ENCODE data around the gene GABBR2. TPM values are rescaled to one million over a fixed set of nuclear protein-coding genes. Genes with fewer than 3 reads are reported as not detected.

The GABBR2 gene
- total RNA-seq, 4 donors from 2014 or later = not detected

DNA sequence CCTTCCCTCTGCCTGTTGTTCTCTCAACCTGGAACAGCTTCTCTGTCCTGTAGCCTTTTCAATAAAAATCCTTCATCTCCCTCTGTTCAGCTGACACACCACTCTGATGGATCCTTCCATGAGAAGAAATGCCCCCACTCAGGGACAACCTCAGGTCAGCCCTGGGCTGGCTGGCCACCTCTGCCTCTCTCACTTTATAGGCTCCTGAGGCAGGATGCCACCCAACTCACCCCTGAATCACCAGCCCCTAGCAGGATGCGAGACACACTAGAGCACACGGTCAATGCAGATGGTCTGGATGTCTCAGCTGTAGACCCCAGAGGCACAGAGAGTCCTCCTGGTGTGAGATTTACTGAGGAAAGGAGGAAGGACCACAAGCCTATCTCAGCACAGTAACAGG lies 93.8 kb downstream of the GABBR2 start:
- DNase-seq (ENCODE audit: low spot score) (no peak), ATAC-seq (ENCODE audit: low FRiP score) (no peak)
- TF ChIP-seq, protein P1, sequence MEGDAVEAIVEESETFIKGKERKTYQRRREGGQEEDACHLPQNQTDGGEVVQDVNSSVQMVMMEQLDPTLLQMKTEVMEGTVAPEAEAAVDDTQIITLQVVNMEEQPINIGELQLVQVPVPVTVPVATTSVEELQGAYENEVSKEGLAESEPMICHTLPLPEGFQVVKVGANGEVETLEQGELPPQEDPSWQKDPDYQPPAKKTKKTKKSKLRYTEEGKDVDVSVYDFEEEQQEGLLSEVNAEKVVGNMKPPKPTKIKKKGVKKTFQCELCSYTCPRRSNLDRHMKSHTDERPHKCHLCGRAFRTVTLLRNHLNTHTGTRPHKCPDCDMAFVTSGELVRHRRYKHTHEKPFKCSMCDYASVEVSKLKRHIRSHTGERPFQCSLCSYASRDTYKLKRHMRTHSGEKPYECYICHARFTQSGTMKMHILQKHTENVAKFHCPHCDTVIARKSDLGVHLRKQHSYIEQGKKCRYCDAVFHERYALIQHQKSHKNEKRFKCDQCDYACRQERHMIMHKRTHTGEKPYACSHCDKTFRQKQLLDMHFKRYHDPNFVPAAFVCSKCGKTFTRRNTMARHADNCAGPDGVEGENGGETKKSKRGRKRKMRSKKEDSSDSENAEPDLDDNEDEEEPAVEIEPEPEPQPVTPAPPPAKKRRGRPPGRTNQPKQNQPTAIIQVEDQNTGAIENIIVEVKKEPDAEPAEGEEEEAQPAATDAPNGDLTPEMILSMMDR (IDR thresholded peaks at IDR 0.05) = no peak

DNA sequence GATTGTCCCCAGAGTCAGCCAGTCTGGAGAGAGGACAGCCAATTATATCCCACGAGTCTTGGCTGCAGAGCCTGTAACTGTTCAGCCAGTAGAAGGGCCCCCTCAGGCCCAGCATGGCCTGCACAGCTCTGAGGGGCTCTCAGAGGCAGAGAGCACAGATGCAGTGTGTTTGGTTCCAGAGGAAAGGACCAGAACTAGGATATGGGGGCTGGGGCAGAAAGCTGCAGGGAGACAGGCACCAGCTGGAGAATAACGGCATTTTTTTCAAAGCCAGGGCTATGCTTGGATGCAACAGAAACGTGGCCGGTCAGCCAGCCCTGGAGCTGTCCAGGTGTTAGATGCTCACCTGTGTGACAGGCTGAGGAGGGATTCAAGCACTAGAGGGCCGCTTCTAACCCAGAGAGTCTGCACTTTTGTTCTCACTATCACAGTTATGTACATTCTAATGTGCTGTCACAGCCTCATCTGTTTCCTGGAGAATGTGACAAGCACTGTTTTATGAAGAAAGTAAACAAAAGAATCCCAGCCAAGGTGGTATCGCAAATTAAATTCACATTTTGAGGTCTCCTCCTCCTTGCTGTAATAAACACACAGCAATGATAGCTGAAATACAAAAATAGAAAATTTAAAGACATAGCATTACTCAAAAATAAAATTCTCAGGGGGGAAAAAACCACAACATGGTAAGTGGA lies 96.5 kb downstream of the GABBR2 start:
- DNase-seq (ENCODE audit: low spot score) (no peak), ATAC-seq (ENCODE audit: low FRiP score) (no peak)
- TF ChIP-seq, protein P1 (IDR thresholded peaks at IDR 0.05) = no peak

DNA sequence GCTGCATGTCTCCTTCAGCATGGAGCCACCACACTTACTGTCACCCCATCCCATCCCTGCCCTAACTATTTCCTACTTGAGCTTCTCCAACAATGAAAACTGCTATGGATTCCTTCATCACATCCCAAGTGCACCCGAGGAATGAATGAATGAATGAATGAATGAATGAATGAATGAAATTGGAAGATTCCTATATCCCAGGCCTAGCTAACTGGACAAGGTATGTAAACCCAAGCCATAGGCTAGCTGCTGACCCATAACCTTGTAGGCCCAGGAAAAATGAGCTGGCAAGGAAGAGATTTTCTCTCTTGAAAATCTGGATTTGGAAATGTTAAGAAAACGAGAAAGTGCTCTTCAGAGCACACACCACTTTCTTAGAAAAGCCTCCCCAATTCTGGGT lies 97.4 kb downstream of the GABBR2 start:
- no peak for DNase-seq (ENCODE audit: low spot score)
- no peak for ATAC-seq (ENCODE audit: low FRiP score)
- TF ChIP-seq, protein P1 (IDR thresholded peaks at IDR 0.05) = no peak

DNA sequence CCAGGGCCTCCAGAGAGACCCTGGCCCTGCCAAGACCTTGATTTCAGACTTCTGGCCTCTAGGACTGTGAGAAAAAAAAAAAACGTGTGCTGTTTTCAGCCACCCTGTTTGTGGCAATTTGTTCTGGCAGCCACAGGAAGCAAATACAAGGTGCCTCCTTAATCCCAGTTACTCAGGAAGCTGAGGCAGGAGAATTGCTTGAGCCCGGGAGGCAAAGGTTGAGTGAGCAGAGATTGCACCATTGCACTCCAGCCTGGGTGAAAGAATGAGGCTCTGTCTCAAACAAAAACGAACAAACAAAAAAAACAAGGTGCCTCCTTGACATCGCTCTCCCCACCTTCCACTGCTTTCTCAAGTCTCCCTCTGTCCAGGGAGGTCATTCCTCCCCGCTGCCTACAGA lies 98.0 kb downstream of the GABBR2 start:
- no peak for DNase-seq (ENCODE audit: low spot score)
- TF ChIP-seq, protein P1 (IDR thresholded peaks at IDR 0.05) = no peak
- ATAC-seq (ENCODE audit: low FRiP score) = no peak

DNA sequence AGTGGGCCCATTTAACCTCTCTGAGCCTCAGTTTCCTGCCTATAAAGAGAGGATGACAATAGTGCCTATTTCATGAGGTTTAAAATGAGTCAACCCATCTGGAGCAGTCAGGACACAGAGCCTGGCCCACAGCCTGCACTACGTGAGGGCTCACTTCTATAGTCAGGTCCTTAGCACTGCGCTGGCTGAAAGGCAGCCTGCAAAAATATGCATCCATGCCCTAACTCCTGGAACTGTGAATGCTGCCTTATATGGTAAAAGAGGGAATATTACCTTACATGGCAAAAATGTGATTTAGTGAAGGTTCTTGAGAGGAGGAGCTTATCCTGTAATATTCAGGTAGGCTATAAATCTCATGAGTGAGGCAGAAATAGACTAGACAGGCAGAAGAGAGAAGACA lies 98.5 kb downstream of the GABBR2 start:
- TF ChIP-seq, protein P1 (IDR thresholded peaks at IDR 0.05) = no peak
- DNase-seq (ENCODE audit: low spot score) = no peak
- no peak for ATAC-seq (ENCODE audit: low FRiP score)

DNA sequence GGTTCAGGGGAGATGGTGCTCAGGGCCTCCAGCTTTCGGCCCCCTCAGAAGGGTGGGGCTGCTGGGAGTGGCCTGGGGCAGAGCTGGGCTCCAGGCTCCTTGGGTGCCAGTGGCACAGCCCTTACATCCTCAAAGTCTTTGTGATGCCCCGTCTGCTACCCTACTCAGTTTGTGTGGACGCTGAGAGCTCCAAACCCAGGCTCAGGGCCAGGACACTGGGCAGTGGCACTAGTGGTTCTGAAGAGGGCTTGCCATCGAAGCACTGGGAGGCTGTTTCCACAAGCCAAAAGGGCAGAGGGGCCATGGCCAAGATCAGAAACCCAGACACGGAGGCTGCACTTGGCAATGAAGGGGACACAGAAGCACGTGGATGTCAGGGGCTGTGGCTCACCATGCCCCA lies 99.1 kb downstream of the GABBR2 start:
- no peak for ATAC-seq (ENCODE audit: low FRiP score)

DNA sequence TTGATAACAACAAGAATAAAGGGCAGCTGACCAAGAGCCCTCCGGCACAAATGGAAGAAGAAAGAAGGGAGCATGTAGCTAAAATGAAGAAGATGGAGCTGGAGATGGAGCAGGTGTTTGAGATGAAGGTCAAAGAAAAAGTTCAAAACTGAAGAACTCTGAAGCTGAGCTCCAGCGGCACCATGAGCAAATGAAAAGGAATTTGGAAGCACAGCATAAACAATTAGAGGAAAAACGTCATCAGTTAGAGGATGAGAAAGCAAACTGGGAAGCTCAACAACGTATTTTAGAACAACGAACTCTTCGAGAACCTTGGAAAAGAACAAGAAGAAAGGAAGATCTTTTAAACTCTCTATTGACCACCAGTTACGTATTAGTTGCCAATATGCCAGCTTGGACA lies 100.9 kb downstream of the GABBR2 start:
- no peak for ATAC-seq (ENCODE audit: low FRiP score)
- TF ChIP-seq, protein P1 (IDR thresholded peaks at IDR 0.05) = no peak
- no peak for DNase-seq (ENCODE audit: low spot score)

More for the DNA sequence above, 99.1 kb downstream of the GABBR2 start:
- no peak for DNase-seq (ENCODE audit: low spot score)
- TF ChIP-seq, protein P1 (IDR thresholded peaks at IDR 0.05) = no peak

Data from omental fat pad (tissue), 4 donors.